HepG2 (cell line): Measurements from ENCODE around the gene DACT2. TPM values are rescaled to one million over a fixed set of nuclear protein-coding genes. Genes with fewer than 3 reads are reported as not detected.
A peak's percentile ranks its signal among the peaks of the same experiment; 100 is the strongest.

Experiments used
- ATAC-seq: fragments of 200-7000 bp; cut with Tn5 transposase; 3 replicates; pipeline ENCODE4 v1.9.1; 2020; ENCODE audit warnings: mild to moderate bottlenecking, moderate library complexity
- BruUV-seq: library from RNA; stranded (reverse); fragments of 400-500 nt; replicated peaks from 2 replicates; lab custom pipeline; 2021; lab: Mats Ljungman, UMichigan
- CTCF ChIA-PET: fragments of 300-600 bp; formaldehyde crosslinking; extraction: SDS; loops from one replicate; lab custom pipeline; 2021; ENCODE audit warnings: low total read pairs, inconsistent platforms, low intra/inter-chr PET ratio; lab: Yijun Ruan, JAX
- POLR2A ChIA-PET: fragments of 350-600 bp; sonication (Branson Sonifier 250); formaldehyde crosslinking; loops from one replicate; lab custom pipeline; 2020; ENCODE audit warnings: antibody characterized with exemption, inconsistent platforms; lab: Yijun Ruan, JAX
- DNase-seq: peaks from one replicate; pipeline ENCODE4 v3.0.0-alpha.2; 2015; ENCODE audit warnings: low spot score
- FAIRE-seq: peaks from 3 replicates; lab custom pipeline; 2011; peaks lifted over from hg19 to GRCh38; lab: Jason Lieb, UNC
- H2AFZ ChIP-seq: one replicate; pipeline ENCODE4 v1.6.1; 2011; ENCODE audit warnings: low read length, inconsistent platforms
- H3K27ac ChIP-seq: fragments of 300-600 bp; 3 replicates; pipeline ENCODE4 v1.8.0; 2011; ENCODE audit warnings: mixed run types, mild to moderate bottlenecking, mixed read lengths, low read length, inconsistent platforms; ENCODE audit not compliant: insufficient read depth; ENCODE audit errors: extremely low read length
- H3K27me3 ChIP-seq, 2 experiments: fragments of 200-600 bp in 1 of 2; 2 replicates in 1 of 2; 3 replicates in 1 of 2; pipeline versions ENCODE4 v1.6.0 to v1.8.0; 2011; ENCODE audit warnings: low read length in 2 of 2, mild to moderate bottlenecking in 2 of 2, moderate library complexity in 2 of 2, inconsistent platforms in 1 of 2; ENCODE audit not compliant: insufficient read depth in 2 of 2, control insufficient read depth in 1 of 2
- H3K36me3 ChIP-seq, 2 experiments: fragments of 200-600 bp in 1 of 2; replicated peaks in 1 of 2; 2 replicates in 1 of 2; 3 replicates in 1 of 2; pipeline versions ENCODE4 v1.5.1 to v1.8.0; 2011; ENCODE audit warnings: low read length in 2 of 2, inconsistent platforms in 1 of 2; ENCODE audit not compliant: insufficient read depth in 2 of 2, control insufficient read depth in 1 of 2
- H3K4me1 ChIP-seq: 2 replicates; pipeline ENCODE4 v1.5.1; 2012; ENCODE audit warnings: low read length, inconsistent platforms; ENCODE audit not compliant: insufficient read depth
- H3K4me2 ChIP-seq: 2 replicates; pipeline ENCODE4 v1.6.0; 2011; ENCODE audit warnings: low read depth, low read length, inconsistent platforms
- H3K4me3 ChIP-seq, 3 experiments: fragments of 200-600 bp in 1 of 3; sonication (generic), shearing (Covaris generic) in 1 of 3; replicated peaks in 1 of 3; 2 replicates each; pipeline ENCODE4 v1.5.1; 2011 to 2016; ENCODE audit warnings: low read length in 3 of 3, inconsistent platforms in 2 of 3, low read depth in 2 of 3, mild to moderate bottlenecking in 2 of 3, control low read depth in 1 of 3, mixed read lengths in 1 of 3; ENCODE audit not compliant: insufficient read depth in 1 of 3
- H3K79me2 ChIP-seq: one replicate; pipeline ENCODE4 v1.6.1; 2011; ENCODE audit warnings: low read length, inconsistent platforms; ENCODE audit not compliant: insufficient read depth
- H3K9ac ChIP-seq: 2 replicates; pipeline ENCODE4 v1.6.0; 2011; ENCODE audit warnings: mild to moderate bottlenecking, low read depth, low read length, inconsistent platforms; ENCODE audit not compliant: insufficient read depth
- H3K9me3 ChIP-seq: 2 replicates; pipeline ENCODE4 v1.5.1; 2012; ENCODE audit warnings: mild to moderate bottlenecking, low read length
- H4K20me1 ChIP-seq: 2 replicates; pipeline ENCODE4 v1.6.0; 2011; ENCODE audit warnings: inconsistent platforms, mild to moderate bottlenecking, low read length, moderate library complexity; ENCODE audit not compliant: insufficient read depth
- AGO1 ChIP-seq: fragments of 200-400 bp; formaldehyde crosslinking; IDR thresholded peaks from 2 replicates; pipeline ENCODE4 v1.6.1; 2017; ENCODE audit warnings: mild to moderate bottlenecking, low read depth, low read length, moderate library complexity; ENCODE audit not compliant: poor library complexity, severe bottlenecking
- GMEB2 ChIP-seq: IDR thresholded peaks from 2 replicates; pipeline ENCODE4 v1.6.1; 2016; ENCODE audit warnings: missing biosample characterization, missing genetic modification reagents, low read depth
- KLF9 ChIP-seq: IDR thresholded peaks from 2 replicates; pipeline ENCODE4 v1.6.1; 2016; ENCODE audit warnings: low read depth
- NCOA2 ChIP-seq: sonication (generic); formaldehyde crosslinking; IDR thresholded peaks from 2 replicates; pipeline ENCODE4 v1.8.0; 2022; ENCODE audit warnings: inconsistent platforms
- RCOR2 ChIP-seq: IDR thresholded peaks from 2 replicates; pipeline ENCODE4 v1.6.1; 2016; ENCODE audit warnings: missing biosample characterization, missing genetic modification reagents
- SMC3 ChIP-seq: IDR thresholded peaks from 2 replicates; pipeline ENCODE4 v1.6.1; 2011; ENCODE audit warnings: low read length, improper control_type of control experiment
- SSRP1 ChIP-seq: IDR thresholded peaks from 2 replicates; pipeline ENCODE4 v1.6.1; 2016; ENCODE audit warnings: control low read depth
- STAG1 ChIP-seq: sonication (generic); formaldehyde crosslinking; IDR thresholded peaks from 2 replicates; pipeline ENCODE4 v1.4.0; 2020; ENCODE audit warnings: missing genetic modification reagents
- ZBTB1 ChIP-seq: sonication (generic); formaldehyde crosslinking; IDR thresholded peaks from 2 replicates; pipeline ENCODE4 v1.4.0; 2020; ENCODE audit warnings: missing genetic modification reagents, borderline replicate concordance
- ZNF12 ChIP-seq: sonication (generic); formaldehyde crosslinking; IDR thresholded peaks from 2 replicates; pipeline ENCODE4 v1.5.0; 2020; ENCODE audit warnings: missing genetic modification reagents
- ZNF879 ChIP-seq: sonication (generic); formaldehyde crosslinking; IDR thresholded peaks from 2 replicates; pipeline ENCODE4 v1.8.1; 2023; ENCODE audit warnings: missing genetic modification reagents
- WGBS: methylation state at CpG from one replicate; pipeline ENCODE4 v1.1.6; 2017; ENCODE audit warnings: low lambda C conversion rate; 5-methylcytosine and 5-hydroxymethylcytosine counted together
- in situ Hi-C: cut with HindIII; loops from 2 replicates; pipeline ENCODE4 v1.10.0; 2017; ENCODE audit warnings: low pct_unique_long_range_greater_than_20kb; ENCODE audit not compliant: extremely low pct_ligation_motif_present
- intact Hi-C: fragments of 100-400 bp; cut with micrococcal nuclease; formaldehyde crosslinking; loops from one replicate; pipeline ENCODE4 v1.10.0; 2022; ENCODE audit not compliant: unreplicated experiment
- polyA plus RNA-seq, 8 experiments: library from polyadenylated mRNA; depleted of rRNA in 3 of 8; stranded (reverse) in 7 of 8; unstranded in 1 of 8; fragments of >200 nt; fragmentation: Illumina TruSeq in 4 of 8; extraction: Trizol in 4 of 8; gene quantifications; 2 replicates each; pipeline versions ENCODE4 v1.2.1 to v1.2.3, GENCODE V29; 2011 to 2016; ENCODE audit warnings: low read depth in 4 of 8, missing spikeins in 1 of 8, mixed read lengths in 1 of 8; ENCODE audit not compliant: insufficient read depth in 1 of 8
- total RNA-seq, 5 experiments: library from RNA; depleted of rRNA; stranded (reverse); fragments of >200 nt; fragmentation: Illumina TruSeq; extraction: Trizol; gene quantifications; 2 replicates each; pipeline ENCODE4 v1.2.3, GENCODE V29; 2016; ENCODE audit warnings: low read depth in 1 of 5
- TF ChIP-seq, protein P1 (sequence below): sonication (generic); formaldehyde crosslinking; IDR thresholded peaks from 2 replicates; pipeline ENCODE4 v1.4.0; 2020; ENCODE audit warnings: missing genetic modification reagents
- TF ChIP-seq, protein P2 (sequence below): sonication (generic); formaldehyde crosslinking; conservative IDR thresholded peaks from 2 replicates; pipeline ENCODE4 v1.4.0; 2020; ENCODE audit warnings: missing genetic modification reagents
- TF ChIP-seq, protein P3 (sequence below): sonication (generic); formaldehyde crosslinking; IDR thresholded peaks from 2 replicates; pipeline ENCODE4 v1.4.0; 2020; ENCODE audit warnings: mild to moderate bottlenecking, missing genetic modification reagents, borderline replicate concordance
- TF ChIP-seq, protein P4 (sequence below): sonication (generic); formaldehyde crosslinking; IDR thresholded peaks from 2 replicates; pipeline ENCODE4 v1.8.0; 2022; ENCODE audit warnings: missing genetic modification reagents, mild to moderate bottlenecking, borderline replicate concordance

The DACT2 gene
- total and polyA plus RNA-seq, 2 of the 13 experiments (the other 11 are each of a cell fraction or from before 2014, with no cell fraction given), result 0.15 TPM; not detected in 1

DNA sequence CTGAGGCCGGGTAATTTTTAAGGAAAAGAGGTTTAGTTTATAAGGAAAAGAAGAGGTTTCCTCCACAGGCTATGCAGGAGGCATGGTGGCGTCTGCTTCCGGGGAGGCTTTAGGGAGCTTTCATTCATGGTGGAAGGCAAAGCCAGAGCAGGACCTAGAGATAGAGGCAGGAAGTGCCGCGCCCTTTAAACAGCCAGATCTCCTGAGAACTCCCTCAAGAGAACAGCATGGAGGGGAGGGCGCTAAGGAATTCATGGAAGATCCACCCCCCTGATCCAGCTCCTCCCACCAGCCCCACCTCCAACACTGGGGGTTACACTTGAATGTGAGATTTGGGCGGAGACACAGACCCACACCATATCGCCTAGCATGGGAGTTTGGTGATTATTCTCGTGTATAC lies 13.9 kb upstream of the DACT2 start (continued):
- TF ChIP-seq, protein P1, sequence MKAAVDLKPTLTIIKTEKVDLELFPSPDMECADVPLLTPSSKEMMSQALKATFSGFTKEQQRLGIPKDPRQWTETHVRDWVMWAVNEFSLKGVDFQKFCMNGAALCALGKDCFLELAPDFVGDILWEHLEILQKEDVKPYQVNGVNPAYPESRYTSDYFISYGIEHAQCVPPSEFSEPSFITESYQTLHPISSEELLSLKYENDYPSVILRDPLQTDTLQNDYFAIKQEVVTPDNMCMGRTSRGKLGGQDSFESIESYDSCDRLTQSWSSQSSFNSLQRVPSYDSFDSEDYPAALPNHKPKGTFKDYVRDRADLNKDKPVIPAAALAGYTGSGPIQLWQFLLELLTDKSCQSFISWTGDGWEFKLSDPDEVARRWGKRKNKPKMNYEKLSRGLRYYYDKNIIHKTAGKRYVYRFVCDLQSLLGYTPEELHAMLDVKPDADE (CRISPR knock-in tag), result no peak
- TF ChIP-seq RCOR2 (CRISPR knock-in tag), result no peak

GRCh38 chr6:168333039-168333438 lies 13.5 kb upstream of the DACT2 start:
- H3K9ac ChIP-seq, result no peak overlapping the region
- no peak overlapping the region for H3K4me3 ChIP-seq
- H3K36me3 ChIP-seq, result no peaks in the 10 kb centered on the region
- no peak overlapping the region for H3K27ac ChIP-seq
- WGBS, result 68% methylated on average over 5 of the region's 5 CpGs
- H4K20me1 ChIP-seq, result no peaks in the 10 kb centered on the region
- no peak overlapping the region for H2AFZ ChIP-seq
- peak; percentile 42; the same call in 2 of the 3 replicates for ATAC-seq
- H3K9me3 ChIP-seq, result no peaks in the 10 kb centered on the region
- no peak overlapping the region for H3K4me2 ChIP-seq
- peaks cover 63% of the 10 kb centered on the region for H3K4me1 ChIP-seq
- POLR2A ChIA-PET, result no interaction called here
- BruUV-seq, result no TSS peak
- H3K27me3 ChIP-seq, result no peaks in the 10 kb centered on the region
- peak; percentile 15 for FAIRE-seq
- no peaks in the 10 kb centered on the region for H3K79me2 ChIP-seq
- in situ Hi-C loops, result no loop called here
- peak; percentile 44 for DNase-seq
- CTCF ChIA-PET, result interaction anchor here (1.1 to 1.2 kb wide), 2 partner anchors 23 to 131 kb away, joined by 3 to 4 read pairs; no protein-coding TSS in a partner anchor
- intact Hi-C loops, result no loop called here
- TF ChIP-seq GMEB2 (no peak), ZBTB1 (no peak), SMC3 (peak; percentile 49), ZNF12 (CRISPR knock-in tag) (no peak), KLF9 (CRISPR knock-in tag) (no peak), AGO1 (no peak), STAG1 (CRISPR knock-in tag) (peak; percentile 30), SSRP1 (CRISPR knock-in tag) (no peak), ZNF879 (CRISPR knock-in tag) (no peak), NCOA2 (no peak)
- TF ChIP-seq, protein P2, sequence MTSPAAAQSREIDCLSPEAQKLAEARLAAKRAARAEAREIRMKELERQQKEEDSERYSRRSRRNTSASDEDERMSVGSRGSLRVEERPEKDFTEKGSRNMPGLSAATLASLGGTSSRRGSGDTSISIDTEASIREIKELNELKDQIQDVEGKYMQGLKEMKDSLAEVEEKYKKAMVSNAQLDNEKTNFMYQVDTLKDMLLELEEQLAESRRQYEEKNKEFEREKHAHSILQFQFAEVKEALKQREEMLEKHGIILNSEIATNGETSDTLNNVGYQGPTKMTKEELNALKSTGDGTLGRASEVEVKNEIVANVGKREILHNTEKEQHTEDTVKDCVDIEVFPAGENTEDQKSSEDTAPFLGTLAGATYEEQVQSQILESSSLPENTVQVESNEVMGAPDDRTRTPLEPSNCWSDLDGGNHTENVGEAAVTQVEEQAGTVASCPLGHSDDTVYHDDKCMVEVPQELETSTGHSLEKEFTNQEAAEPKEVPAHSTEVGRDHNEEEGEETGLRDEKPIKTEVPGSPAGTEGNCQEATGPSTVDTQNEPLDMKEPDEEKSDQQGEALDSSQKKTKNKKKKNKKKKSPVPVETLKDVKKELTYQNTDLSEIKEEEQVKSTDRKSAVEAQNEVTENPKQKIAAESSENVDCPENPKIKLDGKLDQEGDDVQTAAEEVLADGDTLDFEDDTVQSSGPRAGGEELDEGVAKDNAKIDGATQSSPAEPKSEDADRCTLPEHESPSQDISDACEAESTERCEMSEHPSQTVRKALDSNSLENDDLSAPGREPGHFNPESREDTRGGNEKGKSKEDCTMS (CRISPR knock-in tag), result no peak
- TF ChIP-seq, protein P3, sequence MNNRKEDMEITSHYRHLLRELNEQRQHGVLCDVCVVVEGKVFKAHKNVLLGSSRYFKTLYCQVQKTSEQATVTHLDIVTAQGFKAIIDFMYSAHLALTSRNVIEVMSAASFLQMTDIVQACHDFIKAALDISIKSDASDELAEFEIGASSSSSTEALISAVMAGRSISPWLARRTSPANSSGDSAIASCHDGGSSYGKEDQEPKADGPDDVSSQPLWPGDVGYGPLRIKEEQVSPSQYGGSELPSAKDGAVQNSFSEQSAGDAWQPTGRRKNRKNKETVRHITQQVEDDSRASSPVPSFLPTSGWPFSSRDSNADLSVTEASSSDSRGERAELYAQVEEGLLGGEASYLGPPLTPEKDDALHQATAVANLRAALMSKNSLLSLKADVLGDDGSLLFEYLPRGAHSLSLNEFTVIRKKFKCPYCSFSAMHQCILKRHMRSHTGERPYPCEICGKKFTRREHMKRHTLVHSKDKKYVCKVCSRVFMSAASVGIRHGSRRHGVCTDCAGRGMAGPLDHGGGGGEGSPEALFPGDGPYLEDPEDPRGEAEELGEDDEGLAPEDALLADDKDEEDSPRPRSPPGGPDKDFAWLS (CRISPR knock-in tag), result no peak
- TF ChIP-seq, protein P4, sequence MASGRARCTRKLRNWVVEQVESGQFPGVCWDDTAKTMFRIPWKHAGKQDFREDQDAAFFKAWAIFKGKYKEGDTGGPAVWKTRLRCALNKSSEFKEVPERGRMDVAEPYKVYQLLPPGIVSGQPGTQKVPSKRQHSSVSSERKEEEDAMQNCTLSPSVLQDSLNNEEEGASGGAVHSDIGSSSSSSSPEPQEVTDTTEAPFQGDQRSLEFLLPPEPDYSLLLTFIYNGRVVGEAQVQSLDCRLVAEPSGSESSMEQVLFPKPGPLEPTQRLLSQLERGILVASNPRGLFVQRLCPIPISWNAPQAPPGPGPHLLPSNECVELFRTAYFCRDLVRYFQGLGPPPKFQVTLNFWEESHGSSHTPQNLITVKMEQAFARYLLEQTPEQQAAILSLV (CRISPR knock-in tag), result no peak
